DMS153 (cell line): ENCODE data around the gene SIGLEC12.
"Not testable (repeated sequence)": the region's sequence is repeated elsewhere in the genome, so short reads cannot be mapped to it uniquely, and the experiment has no call there.

Experiments used
- DNase-seq: peaks from one replicate; lab custom pipeline; 2025; lab: John Stamatoyannopoulos, UW

SIGLEC12 gene

GRCh38 chr19:51521781-51522180, 20.2 kb upstream of the SIGLEC12 start:
- no peak for DNase-seq

- DNase-seq: no peak
These were observed 19.8 kb upstream of the SIGLEC12 start for GRCh38 chr19:51521357-51521756.

GRCh38 chr19:51520728-51521127, 19.1 kb upstream of the SIGLEC12 start:
- no peak for DNase-seq

GRCh38 chr19:51514866-51515481, 13.4 kb upstream of the SIGLEC12 start:
- DNase-seq: no peak

GRCh38 chr19:51513968-51514367, 12.4 kb upstream of the SIGLEC12 start:
- DNase-seq: no peak

- DNase-seq: no peak
These were observed 9.8 kb upstream of the SIGLEC12 start for GRCh38 chr19:51511353-51511752.

- no peak for DNase-seq
These were observed 8.4 kb upstream of the SIGLEC12 start for GRCh38 chr19:51509823-51510660.

- DNase-seq: no peak
These were observed 6.6 kb upstream of the SIGLEC12 start for GRCh38 chr19:51508059-51508733.

GRCh38 chr19:51507640-51508058, 6.0 kb upstream of the SIGLEC12 start:
- DNase-seq: no peak

- DNase-seq: no peak
These were observed 5.6 kb upstream of the SIGLEC12 start for GRCh38 chr19:51507192-51507591.

- no peak for DNase-seq
These were observed 4.3 kb upstream of the SIGLEC12 start for GRCh38 chr19:51505904-51506303.

GRCh38 chr19:51503896-51504295, 2.3 kb upstream of the SIGLEC12 start:
- DNase-seq: no peak

- DNase-seq: no peak
These were observed 1.8 kb upstream of the SIGLEC12 start for GRCh38 chr19:51503286-51503817.

GRCh38 chr19:51500931-51501330, 669 bp downstream of the SIGLEC12 start:
- not testable (repeated sequence) for DNase-seq

GRCh38 chr19:51497666-51498065, 3.9 kb downstream of the SIGLEC12 start:
- DNase-seq: no peak

GRCh38 chr19:51493776-51494175, 7.8 kb downstream of the SIGLEC12 start:
- no peak for DNase-seq

GRCh38 chr19:51491586-51491985, 10.0 kb downstream of the SIGLEC12 start:
- no peak for DNase-seq

- no peak for DNase-seq
These were observed 10.9 kb downstream of the SIGLEC12 start for GRCh38 chr19:51490676-51491075.

- DNase-seq: no peak
These were observed 12.5 kb downstream of the SIGLEC12 start for GRCh38 chr19:51489113-51489512.

GRCh38 chr19:51488491-51488890, 13.1 kb downstream of the SIGLEC12 start:
- DNase-seq: no peak

GRCh38 chr19:51485960-51486660, 15.5 kb downstream of the SIGLEC12 start:
- no peak for DNase-seq

GRCh38 chr19:51480590-51480989, 21.0 kb downstream of the SIGLEC12 start:
- no peak for DNase-seq
